ENCODE results near the gene C12orf75. TPM values are rescaled to one million over a fixed set of nuclear protein-coding genes. Genes with fewer than 3 reads are reported as not detected.

Gene C12orf75
- total RNA-seq (10 to 100 TPM in 3 of 5 donors, 1 to 10 TPM in 1, not detected in 1; 4.9 to 43.7 (median 35.3) TPM), polyA plus RNA-seq (100 to 1,000 TPM in 2 of 3 donors, 10 to 100 TPM in 1; 43.4 to 145 (median 143) TPM)
- long read RNA-seq, donor 1, transcript C12orf75-201 (6 exons, 1,366 nt): major isoform, 20 of 26 reads
- long read RNA-seq, donor 1, partial matches to known transcripts: 5 of 26 reads
- long read RNA-seq, donor 1, other reads (novel, unspliced or antisense): 0 of 26 reads
- long read RNA-seq, donor 2, transcript C12orf75-201 (6 exons, 1,366 nt): major isoform, 25 of 30 reads
- long read RNA-seq, donor 2, partial matches to known transcripts: 0 of 30 reads
- long read RNA-seq, donor 2, other reads (novel, unspliced or antisense): 0 of 30 reads
- long read RNA-seq, donor 3, transcript C12orf75-201 (6 exons, 1,366 nt): major isoform, 13 of 17 reads
- long read RNA-seq, donor 3, partial matches to known transcripts: 0 of 17 reads
- long read RNA-seq, donor 3, other reads (novel, unspliced or antisense): 0 of 17 reads
- long read RNA-seq, donor 4, partial matches to known transcripts: 0 of 2 reads
- long read RNA-seq, donor 4, other reads (novel, unspliced or antisense): 0 of 2 reads
- long read RNA-seq, donor 5, transcript C12orf75-201 (6 exons, 1,366 nt): major isoform, 12 of 14 reads
- long read RNA-seq, donor 5, partial matches to known transcripts: 0 of 14 reads
- long read RNA-seq, donor 5, other reads (novel, unspliced or antisense): 0 of 14 reads
- long read RNA-seq, donor 6, transcript C12orf75-208 (5 exons, 1,329 nt): minor isoform, 5 of 73 reads
- long read RNA-seq, donor 6, transcript C12orf75-201 (6 exons, 1,366 nt): major isoform, 61 of 73 reads
- long read RNA-seq, donor 6, partial matches to known transcripts: 0 of 73 reads
- long read RNA-seq, donor 6, other reads (novel, unspliced or antisense): 5 of 73 reads
- long read RNA-seq, donor 7, transcript C12orf75-201 (6 exons, 1,366 nt): major isoform, 36 of 53 reads
- long read RNA-seq, donor 7, transcript C12orf75-208 (5 exons, 1,329 nt): minor isoform, 6 of 53 reads
- long read RNA-seq, donor 7, partial matches to known transcripts: 11 of 53 reads
- long read RNA-seq, donor 7, other reads (novel, unspliced or antisense): 0 of 53 reads
- long read RNA-seq, donor 8, transcript C12orf75-201 (6 exons, 1,366 nt): major isoform, 13 of 20 reads
- long read RNA-seq, donor 8, partial matches to known transcripts: 7 of 20 reads
- long read RNA-seq, donor 8, other reads (novel, unspliced or antisense): 0 of 20 reads
- long read RNA-seq, donor 9, transcript C12orf75-201 (6 exons, 1,366 nt): major isoform, 9 of 13 reads
- long read RNA-seq, donor 9, partial matches to known transcripts: 0 of 13 reads
- long read RNA-seq, donor 9, other reads (novel, unspliced or antisense): 0 of 13 reads
- long read RNA-seq, donor 10, transcript C12orf75-201 (6 exons, 1,366 nt): major isoform, 11 of 11 reads
- long read RNA-seq, donor 10, partial matches to known transcripts: 0 of 11 reads
- long read RNA-seq, donor 10, other reads (novel, unspliced or antisense): 0 of 11 reads

GRCh38 chr12:105330283-105330930, at the start of gene C12orf75:
Gene C12orf75, plus strand, starts transcription at chr12:105330691. Its CDS starts 201 bp downstream, at chr12:105330892.
- Histone ChIP-seq H3K36me3 (no peaks in the 10 kb centered on the region), H3K27me3 (no peaks in the 10 kb centered on the region), H3K4me3 (peak within 1 kb of the TSS; percentile 82 to 88 (median 84)), H3K4me1 (peaks cover 0 to 35% (median 21%) of the 10 kb centered on the region in 4 donors), H3K27ac (peak within 1 kb of the TSS; percentile 72 to 86 (median 82)), H3K9me3 (no peaks in the 10 kb centered on the region)
- intact Hi-C loops (cut with DNase I; ENCODE audit: low total_unique reads): no loop called here
- peak; percentile 83 to 94 for DNase-seq
- 0 to 1% (median 0%) methylated on average over 20 to 66 of the region's 66 CpGs for WGBS, 5 donors
- no peak for TF ChIP-seq POLR2AphosphoS5 (IDR thresholded peaks at IDR 0.05)
- TF ChIP-seq POLR2A (IDR thresholded peaks at IDR 0.05): no peak
- no peak for TF ChIP-seq EP300 (IDR thresholded peaks at IDR 0.05)
- TF ChIP-seq, protein P1, sequence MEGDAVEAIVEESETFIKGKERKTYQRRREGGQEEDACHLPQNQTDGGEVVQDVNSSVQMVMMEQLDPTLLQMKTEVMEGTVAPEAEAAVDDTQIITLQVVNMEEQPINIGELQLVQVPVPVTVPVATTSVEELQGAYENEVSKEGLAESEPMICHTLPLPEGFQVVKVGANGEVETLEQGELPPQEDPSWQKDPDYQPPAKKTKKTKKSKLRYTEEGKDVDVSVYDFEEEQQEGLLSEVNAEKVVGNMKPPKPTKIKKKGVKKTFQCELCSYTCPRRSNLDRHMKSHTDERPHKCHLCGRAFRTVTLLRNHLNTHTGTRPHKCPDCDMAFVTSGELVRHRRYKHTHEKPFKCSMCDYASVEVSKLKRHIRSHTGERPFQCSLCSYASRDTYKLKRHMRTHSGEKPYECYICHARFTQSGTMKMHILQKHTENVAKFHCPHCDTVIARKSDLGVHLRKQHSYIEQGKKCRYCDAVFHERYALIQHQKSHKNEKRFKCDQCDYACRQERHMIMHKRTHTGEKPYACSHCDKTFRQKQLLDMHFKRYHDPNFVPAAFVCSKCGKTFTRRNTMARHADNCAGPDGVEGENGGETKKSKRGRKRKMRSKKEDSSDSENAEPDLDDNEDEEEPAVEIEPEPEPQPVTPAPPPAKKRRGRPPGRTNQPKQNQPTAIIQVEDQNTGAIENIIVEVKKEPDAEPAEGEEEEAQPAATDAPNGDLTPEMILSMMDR (IDR thresholded peaks at IDR 0.05): no peak

GRCh38 chr12:105280966-105281693, 49.4 kb upstream of the C12orf75 start:
- peak; percentile 71 to 74 for DNase-seq
- H3K9me3 ChIP-seq: no peaks in the 10 kb centered on the region
- intact Hi-C loops (cut with DNase I; ENCODE audit: low total_unique reads): no loop called here
- no peaks in the 10 kb centered on the region for H3K36me3 ChIP-seq
- peaks cover 15 to 46% (median 28%) of the 10 kb centered on the region in 4 donors for H3K4me1 ChIP-seq
- TF ChIP-seq EP300 (IDR thresholded peaks at IDR 0.05) (no peak), POLR2AphosphoS5 (IDR thresholded peaks at IDR 0.05) (peak in 1 of 3 donors; percentile 37), POLR2A (IDR thresholded peaks at IDR 0.05) (no peak)
- TF ChIP-seq, protein P1 (IDR thresholded peaks at IDR 0.05): no peak
- H3K27me3 ChIP-seq: no peaks in the 10 kb centered on the region
- H3K27ac ChIP-seq: peak overlapping the region; percentile 62 to 74 (median 70)
- WGBS, 5 donors: 33 to 51% (median 41%) methylated on average over 6 of the region's 6 CpGs
- H3K4me3 ChIP-seq: no peak overlapping the region

GRCh38 chr12:105281694-105282049, 48.8 kb upstream of the C12orf75 start:
- H3K4me3 ChIP-seq: no peak overlapping the region
- WGBS, 5 donors: 35 to 69% (median 46%) methylated on average over 1 of the region's 1 CpG
- H3K4me1 ChIP-seq: peaks cover 15 to 46% (median 27%) of the 10 kb centered on the region in 4 donors
- TF ChIP-seq, protein P1 (IDR thresholded peaks at IDR 0.05): peak in 1 of 7 experiments; percentile 17
- no peak for TF ChIP-seq POLR2A (IDR thresholded peaks at IDR 0.05)
- peak in 1 of 3 donors; percentile 69 for TF ChIP-seq POLR2AphosphoS5 (IDR thresholded peaks at IDR 0.05)
- peak overlapping the region; percentile 62 to 74 (median 70) for H3K27ac ChIP-seq
- no peaks in the 10 kb centered on the region for H3K36me3 ChIP-seq
- intact Hi-C loops (cut with DNase I; ENCODE audit: low total_unique reads): no loop called here
- no peaks in the 10 kb centered on the region for H3K27me3 ChIP-seq
- H3K9me3 ChIP-seq: no peaks in the 10 kb centered on the region
- peak; percentile 36 to 74 for DNase-seq
